ENCODE data around the gene NCAPD2. TPM values are rescaled to one million over a fixed set of nuclear protein-coding genes. Genes with fewer than 3 reads are reported as not detected.

Gene NCAPD2
- total and polyA plus RNA-seq, 2 donors (not counting 1 experiment from before 2014, with no cell fraction given), result 19.9 to 42.1 TPM

- POLR2A ChIA-PET, result interaction anchor here (0.6 to 3.4 kb wide), 3 partner anchors 27 to 93 kb away, joined by 3 to 19 read pairs (median 4); partner anchors contain the start of genes NOP2 and VAMP1
- peak; percentile 46 for ATAC-seq (ENCODE audit: low read depth)
- peak; percentile 54 for DNase-seq
- intact Hi-C loops (cut with micrococcal nuclease), result no loop called here
- CTCF ChIA-PET, result interaction anchor here (0.6 to 7.0 kb wide), 13 partner anchors 12 to 345 kb away, joined by 3 to 222 read pairs (median 16); partner anchors contain the start of genes IFFO1, MRPL51 and VAMP1
- H3K27me3 ChIP-seq (replicated peaks in 1 of 4; ENCODE audit: control extremely low read depth in 1 of 4, control insufficient read depth in 3 of 4, insufficient read depth in 4 of 4, low read length in 3 of 4), result no peaks in the 10 kb centered on the region
- Mint-ChIP-seq H3K4me3 (peak overlapping the region; percentile 86), H3K27ac (peak overlapping the region; percentile 74), H3K27me3 (no peaks in the 10 kb centered on the region), H3K4me1 (peaks cover 44% of the 10 kb centered on the region), H3K9me3 (ENCODE audit: insufficient read depth) (no peaks in the 10 kb centered on the region)
- no peaks in the 10 kb centered on the region for H3K9me3 ChIP-seq (ENCODE audit: control extremely low read depth in 1 of 3, control insufficient read depth in 2 of 3, insufficient read depth in 1 of 3, low read length in 2 of 3)
- H4K20me1 ChIP-seq (ENCODE audit: control insufficient read depth, insufficient read depth, low read length, poor library complexity, severe bottlenecking), result peaks cover 30% of the 10 kb centered on the region
- H3K4me3 ChIP-seq (ENCODE audit: control extremely low read depth in 1 of 5, extremely low read depth in 1 of 5, insufficient read depth in 1 of 5, low read depth in 2 of 5, low read length in 4 of 5), result peak overlapping the region in 4 of 5 experiments; percentile 6 to 50 (median 34)
- peak overlapping the region; percentile 69 for H2AFZ ChIP-seq (ENCODE audit: insufficient read depth, low read depth, low read length, poor library complexity, severe bottlenecking)
- peaks cover 2% of the 10 kb centered on the region for H3K79me2 ChIP-seq (ENCODE audit: control insufficient read depth, insufficient read depth, low read length)
- 21% methylated on average over 35 of the region's 35 CpGs for WGBS (ENCODE audit: insufficient coverage)
- TF ChIP-seq EZH2 (IDR thresholded peaks at IDR 0.05; ENCODE audit: borderline replicate concordance, insufficient read depth, low read depth, low read length, poor library complexity, severe bottlenecking) (no peak), CTCF (IDR thresholded peaks at IDR 0.05) (no peak)
- peak overlapping the region; percentile 33 for H3K9ac ChIP-seq (ENCODE audit: low read length)
- peaks cover 23 to 32% of the 10 kb centered on the region in 2 donors for H3K4me1 ChIP-seq (ENCODE audit: control insufficient read depth in 2 of 2, insufficient read depth in 2 of 2, low read length in 2 of 2)
- H3K36me3 ChIP-seq (replicated peaks in 1 of 2; ENCODE audit: control extremely low read depth in 1 of 2, control insufficient read depth in 1 of 2, extremely low read depth in 1 of 2, insufficient read depth in 2 of 2, low read length in 1 of 2), result peaks cover 0 to 45% of the 10 kb centered on the region in 2 experiments
- H3K27ac ChIP-seq (ENCODE audit: low read length in 2 of 2), result peak overlapping the region in 1 of 2 donors; percentile 48
- H3K4me2 ChIP-seq (replicated peaks; ENCODE audit: low read depth, low read length, poor library complexity, severe bottlenecking), result peak overlapping the region; percentile 81
Measured at GRCh38 chr12:6540181-6540877, 46.4 kb downstream of the NCAPD2 start.

Data from B cell (primary cell).